Neutrophil (primary cell): ENCODE results near the gene ANTKMT.

ENCODE experiments used
- H3K27ac ChIP-seq: fragments of 200-600 bp; sonication (generic); 2 replicates; pipeline ENCODE4 v1.5.1; 2016; ENCODE audit warnings: mild to moderate bottlenecking, moderate library complexity
- H3K27me3 ChIP-seq: fragments of 200-600 bp; sonication (generic); 2 replicates; pipeline ENCODE4 v1.6.0; 2016; ENCODE audit warnings: mild to moderate bottlenecking
- H3K36me3 ChIP-seq: fragments of 200-600 bp; sonication (generic); 2 replicates; pipeline ENCODE4 v1.5.1; 2017
- H3K4me1 ChIP-seq, 2 experiments: fragments of 200-600 bp in 1 of 2; sonication (generic) in 1 of 2; 1 replicate in 1 of 2; 2 replicates in 1 of 2; pipeline versions ENCODE4 v1.5.1 to v1.6.1; 2013 to 2016; ENCODE audit warnings: low read depth in 1 of 2, low read length in 1 of 2, mild to moderate bottlenecking in 1 of 2, moderate library complexity in 1 of 2; ENCODE audit not compliant: control insufficient read depth in 1 of 2, insufficient read depth in 1 of 2
- H3K4me3 ChIP-seq, 2 experiments: fragments of 200-600 bp in 1 of 2; sonication (generic) in 1 of 2; 1 replicate in 1 of 2; 2 replicates in 1 of 2; pipeline ENCODE4 v1.5.1; 2013 to 2016; ENCODE audit warnings: low read depth in 1 of 2, low read length in 1 of 2, mild to moderate bottlenecking in 1 of 2, moderate library complexity in 1 of 2
- H3K9me3 ChIP-seq: fragments of 200-600 bp; sonication (generic); 2 replicates; pipeline ENCODE4 v1.5.1; 2016
- TF ChIP-seq, protein P1 (sequence below): fragments of 200-600 bp; sonication (generic); IDR thresholded peaks from 2 replicates; pipeline ENCODE4 v1.5.1; 2016; ENCODE audit warnings: antibody characterized with exemption

Gene ANTKMT

DNA sequence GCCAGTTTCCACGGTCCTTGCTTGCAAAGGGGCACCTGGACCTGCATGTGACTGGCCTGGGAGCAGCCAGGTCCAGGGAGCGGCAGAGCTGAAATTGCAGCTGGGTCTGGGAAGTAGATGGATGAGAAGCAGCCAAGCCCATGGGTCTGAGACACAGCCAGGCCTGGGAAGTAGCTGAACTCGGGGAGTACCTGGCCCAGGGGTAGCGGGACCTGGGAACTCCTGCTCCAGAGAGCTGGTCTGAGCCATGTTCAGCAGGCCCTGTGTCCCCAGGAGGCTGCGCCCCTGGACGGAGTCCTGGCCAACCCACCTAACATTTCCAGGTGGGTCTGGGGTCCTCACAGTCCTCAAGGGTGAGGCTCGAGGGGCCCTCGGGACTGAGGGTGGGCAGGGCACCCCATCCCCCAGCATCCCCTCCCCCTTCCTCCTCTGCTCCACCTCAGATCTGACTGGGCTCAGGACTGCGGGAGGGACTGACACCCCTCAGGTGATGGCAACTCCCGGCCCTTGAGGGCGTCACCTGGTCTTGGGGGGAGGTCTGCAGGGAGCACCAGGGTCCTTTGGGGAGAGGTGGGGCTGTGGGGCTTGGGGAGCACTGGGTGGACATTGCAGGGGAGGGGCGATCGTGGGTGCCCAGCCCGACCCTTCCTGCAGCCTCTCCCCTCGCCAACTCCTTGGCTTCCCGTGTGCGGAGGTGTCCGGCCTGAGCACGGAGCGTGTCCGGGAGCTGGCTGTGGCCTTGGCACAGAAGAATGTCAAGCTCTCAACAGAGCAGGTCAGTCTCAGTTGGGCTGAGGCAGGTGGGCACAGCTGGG lies 42.6 kb downstream of the ANTKMT start:
- H3K27ac ChIP-seq, result no peak overlapping the region
- TF ChIP-seq, protein P1, sequence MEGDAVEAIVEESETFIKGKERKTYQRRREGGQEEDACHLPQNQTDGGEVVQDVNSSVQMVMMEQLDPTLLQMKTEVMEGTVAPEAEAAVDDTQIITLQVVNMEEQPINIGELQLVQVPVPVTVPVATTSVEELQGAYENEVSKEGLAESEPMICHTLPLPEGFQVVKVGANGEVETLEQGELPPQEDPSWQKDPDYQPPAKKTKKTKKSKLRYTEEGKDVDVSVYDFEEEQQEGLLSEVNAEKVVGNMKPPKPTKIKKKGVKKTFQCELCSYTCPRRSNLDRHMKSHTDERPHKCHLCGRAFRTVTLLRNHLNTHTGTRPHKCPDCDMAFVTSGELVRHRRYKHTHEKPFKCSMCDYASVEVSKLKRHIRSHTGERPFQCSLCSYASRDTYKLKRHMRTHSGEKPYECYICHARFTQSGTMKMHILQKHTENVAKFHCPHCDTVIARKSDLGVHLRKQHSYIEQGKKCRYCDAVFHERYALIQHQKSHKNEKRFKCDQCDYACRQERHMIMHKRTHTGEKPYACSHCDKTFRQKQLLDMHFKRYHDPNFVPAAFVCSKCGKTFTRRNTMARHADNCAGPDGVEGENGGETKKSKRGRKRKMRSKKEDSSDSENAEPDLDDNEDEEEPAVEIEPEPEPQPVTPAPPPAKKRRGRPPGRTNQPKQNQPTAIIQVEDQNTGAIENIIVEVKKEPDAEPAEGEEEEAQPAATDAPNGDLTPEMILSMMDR, result no peak
- H3K27me3 ChIP-seq, result peaks cover 5% of the 10 kb centered on the region
- H3K9me3 ChIP-seq, result no peaks in the 10 kb centered on the region
- H3K4me3 ChIP-seq, result no peak overlapping the region
- no peaks in the 10 kb centered on the region for H3K4me1 ChIP-seq
- no peaks in the 10 kb centered on the region for H3K36me3 ChIP-seq

DNA sequence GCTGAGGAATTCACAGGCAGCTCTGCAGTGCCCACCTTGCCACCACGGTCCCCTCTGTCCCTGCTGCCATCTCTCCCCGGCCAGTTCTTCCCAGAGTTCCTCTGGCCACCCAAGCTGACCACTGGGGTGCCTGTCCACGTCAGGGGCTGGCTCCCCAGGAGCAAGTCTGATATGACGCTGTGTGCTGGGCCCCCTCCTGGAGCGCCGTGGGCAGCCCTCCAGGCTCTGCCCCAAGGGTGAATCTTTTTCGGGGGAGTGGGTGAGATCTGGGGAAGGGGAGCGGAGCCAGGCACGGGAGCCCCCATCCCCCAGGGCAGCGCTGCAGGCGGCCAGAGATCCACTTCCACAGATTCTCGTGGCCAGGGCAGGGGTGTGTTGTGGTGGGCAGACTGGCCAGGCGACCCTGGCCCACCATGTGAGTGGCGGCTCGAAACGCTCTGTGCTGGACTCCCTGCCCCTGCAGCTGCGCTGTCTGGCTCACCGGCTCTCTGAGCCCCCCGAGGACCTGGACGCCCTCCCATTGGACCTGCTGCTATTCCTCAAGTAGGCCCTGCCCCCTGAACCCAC lies 43.3 kb downstream of the ANTKMT start:
- no peaks in the 10 kb centered on the region for H3K4me1 ChIP-seq
- H3K4me3 ChIP-seq, result no peak overlapping the region
- H3K9me3 ChIP-seq, result no peaks in the 10 kb centered on the region
- no peak overlapping the region for H3K27ac ChIP-seq
- H3K27me3 ChIP-seq, result peaks cover 9% of the 10 kb centered on the region
- no peaks in the 10 kb centered on the region for H3K36me3 ChIP-seq
- TF ChIP-seq, protein P1, result no peak

DNA sequence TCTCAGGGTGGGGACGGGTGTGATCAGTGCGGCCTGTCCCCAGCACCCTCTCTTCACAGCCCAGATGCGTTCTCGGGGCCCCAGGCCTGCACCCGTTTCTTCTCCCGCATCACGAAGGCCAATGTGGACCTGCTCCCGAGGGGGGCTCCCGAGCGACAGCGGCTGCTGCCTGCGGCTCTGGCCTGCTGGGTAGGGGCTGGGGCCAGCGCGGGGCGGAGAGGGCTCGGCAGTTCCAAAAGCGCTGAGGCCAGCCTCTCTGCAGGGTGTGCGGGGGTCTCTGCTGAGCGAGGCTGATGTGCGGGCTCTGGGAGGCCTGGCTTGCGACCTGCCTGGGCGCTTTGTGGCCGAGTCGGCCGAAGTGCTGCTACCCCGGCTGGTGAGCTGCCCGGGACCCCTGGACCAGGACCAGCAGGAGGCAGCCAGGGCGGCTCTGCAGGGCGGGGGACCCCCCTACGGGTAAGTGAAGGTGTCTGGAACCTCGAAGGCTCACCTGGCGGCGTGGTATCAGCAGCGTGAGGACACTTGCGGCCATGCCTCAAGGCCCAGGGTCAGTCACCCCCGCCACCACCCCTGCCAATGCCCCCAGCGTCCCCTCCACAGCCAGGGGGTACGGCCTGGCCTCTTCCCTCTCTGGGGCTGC lies 44.0 kb downstream of the ANTKMT start:
- no peaks in the 10 kb centered on the region for H3K4me1 ChIP-seq
- H3K27me3 ChIP-seq, result peaks cover 16% of the 10 kb centered on the region
- TF ChIP-seq, protein P1, result no peak

DNA sequence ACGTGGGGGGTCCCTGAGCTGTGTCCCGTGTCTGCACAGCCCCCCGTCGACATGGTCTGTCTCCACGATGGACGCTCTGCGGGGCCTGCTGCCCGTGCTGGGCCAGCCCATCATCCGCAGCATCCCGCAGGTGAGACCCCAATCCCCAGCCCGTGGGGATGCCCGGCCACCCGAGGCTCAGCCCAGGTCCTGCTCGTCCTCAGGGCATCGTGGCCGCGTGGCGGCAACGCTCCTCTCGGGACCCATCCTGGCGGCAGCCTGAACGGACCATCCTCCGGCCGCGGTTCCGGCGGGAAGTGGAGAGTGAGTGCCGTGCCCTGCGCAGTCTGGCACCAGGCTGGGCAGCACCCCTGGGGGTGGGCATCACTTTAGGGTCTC lies 44.5 kb downstream of the ANTKMT start:
- Histone ChIP-seq H3K27me3 (peaks cover 16% of the 10 kb centered on the region), H3K27ac (no peak overlapping the region), H3K9me3 (no peaks in the 10 kb centered on the region), H3K36me3 (no peaks in the 10 kb centered on the region), H3K4me1 (no peaks in the 10 kb centered on the region), H3K4me3 (no peak overlapping the region)
- TF ChIP-seq, protein P1, result no peak

More for the DNA sequence above, 44.0 kb downstream of the ANTKMT start:
- no peaks in the 10 kb centered on the region for H3K9me3 ChIP-seq
- H3K4me3 ChIP-seq, result no peak overlapping the region
- no peak overlapping the region for H3K27ac ChIP-seq
- H3K36me3 ChIP-seq, result no peaks in the 10 kb centered on the region

DNA sequence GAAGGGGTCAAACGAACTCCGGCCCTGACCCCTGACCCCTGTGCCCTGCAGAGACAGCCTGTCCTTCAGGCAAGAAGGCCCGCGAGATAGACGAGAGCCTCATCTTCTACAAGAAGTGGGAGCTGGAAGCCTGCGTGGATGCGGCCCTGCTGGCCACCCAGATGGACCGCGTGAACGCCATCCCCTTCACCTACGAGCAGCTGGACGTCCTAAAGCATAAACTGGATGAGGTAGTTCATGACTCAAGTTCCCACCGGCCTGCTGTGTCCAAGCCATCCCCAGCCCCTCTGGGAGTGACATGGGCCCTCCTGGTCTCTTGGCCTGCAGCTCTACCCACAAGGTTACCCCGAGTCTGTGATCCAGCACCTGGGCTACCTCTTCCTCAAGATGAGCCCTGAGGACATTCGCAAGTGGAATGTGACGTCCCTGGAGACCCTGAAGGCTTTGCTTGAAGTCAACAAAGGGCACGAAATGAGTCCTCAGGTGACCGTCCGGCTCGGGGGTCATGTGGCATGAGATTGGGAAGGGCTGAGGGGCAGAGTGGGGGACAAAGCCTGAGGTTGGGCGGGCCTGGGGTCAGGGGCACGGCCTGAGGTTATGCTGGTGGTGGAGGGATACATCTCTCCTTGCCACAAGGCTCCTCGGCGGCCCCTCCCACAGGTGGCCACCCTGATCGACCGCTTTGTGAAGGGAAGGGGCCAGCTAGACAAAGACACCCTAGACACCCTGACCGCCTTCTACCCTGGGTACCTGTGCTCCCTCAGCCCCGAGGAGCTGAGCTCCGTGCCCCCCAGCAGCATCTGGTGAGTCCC lies 45.3 kb downstream of the ANTKMT start:
- H3K4me3 ChIP-seq, result no peak overlapping the region
- H3K4me1 ChIP-seq, result no peaks in the 10 kb centered on the region
- H3K27ac ChIP-seq, result no peak overlapping the region
- TF ChIP-seq, protein P1, result no peak
- no peaks in the 10 kb centered on the region for H3K9me3 ChIP-seq
- no peaks in the 10 kb centered on the region for H3K36me3 ChIP-seq
- peaks cover 16% of the 10 kb centered on the region for H3K27me3 ChIP-seq
